ENCODE measurements around the gene CTNNA3. TPM values are rescaled to one million over a fixed set of nuclear protein-coding genes. Genes with fewer than 3 reads are reported as not detected.

The CTNNA3 gene
- total and polyA plus RNA-seq, 2 donors (not counting 3 experiments of a cell fraction or from before 2014, with no cell fraction given) = not detected

GRCh38 chr10:67473850-67474633 is 222.0 kb downstream of the CTNNA3 start:
- no peak for FAIRE-seq
- TF ChIP-seq FOS (IDR thresholded peaks at IDR 0.05; ENCODE audit: borderline replicate concordance, insufficient read depth, low read length) = no peak
- TF ChIP-seq CTCF (IDR thresholded peaks at IDR 0.05; ENCODE audit: extremely low read depth in 1 of 2, insufficient read depth in 1 of 2, low read depth in 1 of 2, low read length in 2 of 2) = no peak
- no peak for TF ChIP-seq POLR2A (IDR thresholded peaks at IDR 0.05; ENCODE audit: low read depth, low read length)
- no peak for TF ChIP-seq JUN (IDR thresholded peaks at IDR 0.05; ENCODE audit: borderline replicate concordance, insufficient read depth, insufficient read length, low read depth)
- no peak for TF ChIP-seq MYC (IDR thresholded peaks at IDR 0.05; ENCODE audit: low read depth, low read length)
- TF ChIP-seq EZH2 (IDR thresholded peaks at IDR 0.05; ENCODE audit: borderline replicate concordance, low read depth, low read length, severe bottlenecking) = no peak
- no peak for TF ChIP-seq MAX (IDR thresholded peaks at IDR 0.05; ENCODE audit: insufficient read depth, insufficient read length)
- TF ChIP-seq GATA2 (IDR thresholded peaks at IDR 0.05; ENCODE audit: insufficient read depth, insufficient read length, low read depth, low read length) = no peak
- no peak for TF ChIP-seq POLR2AphosphoS5 (IDR thresholded peaks at IDR 0.05; ENCODE audit: insufficient read depth, low read depth, low read length)
- H4K20me1 ChIP-seq (replicated peaks; ENCODE audit: control insufficient read depth, extremely low read depth, insufficient read depth, low read length) = no peaks in the 10 kb centered on the region
- intact Hi-C loops (cut with micrococcal nuclease) (no loop called here), dilution Hi-C loops (cut with MboI; ENCODE audit: extremely low pct_ligation_motif_present, low sequenced_read_pairs) (no loop called here)
- no peaks in the 10 kb centered on the region for H3K9me1 ChIP-seq (replicated peaks; ENCODE audit: control insufficient read depth, extremely low read depth, insufficient read depth, low read length)
- no peaks in the 10 kb centered on the region for H3K4me1 ChIP-seq (ENCODE audit: control insufficient read depth, extremely low read depth, insufficient read depth, low read length)
- no peaks in the 10 kb centered on the region for H3K36me3 ChIP-seq (ENCODE audit: control insufficient read depth in 2 of 2, extremely low read depth in 1 of 2, insufficient read depth in 2 of 2, low read length in 2 of 2)
- H3K9ac ChIP-seq (replicated peaks; ENCODE audit: extremely low read depth, insufficient read depth, low read length) = no peak overlapping the region
- H3K79me2 ChIP-seq (ENCODE audit: control insufficient read depth, insufficient read depth, low read length) = no peaks in the 10 kb centered on the region
- ChIA-PET POLR2A (no interaction called here), CTCF (no interaction called here)
- no peaks in the 10 kb centered on the region for H3K9me3 ChIP-seq (replicated peaks; ENCODE audit: control insufficient read depth, insufficient read depth, low read length)
- no peak overlapping the region for H3K4me2 ChIP-seq (ENCODE audit: insufficient read depth, low read length)
- H2AFZ ChIP-seq (ENCODE audit: low read depth, low read length) = no peak overlapping the region
- H3K27ac ChIP-seq (ENCODE audit: insufficient read depth, low read depth, low read length) = no peak overlapping the region
- no peaks in the 10 kb centered on the region for H3K27me3 ChIP-seq (ENCODE audit: control insufficient read depth in 2 of 2, insufficient read depth in 2 of 2, low read length in 2 of 2)
- no peak overlapping the region for H3K4me3 ChIP-seq (replicated peaks in 1 of 3; ENCODE audit: insufficient read depth in 1 of 3, low read depth in 1 of 3, low read length in 3 of 3)
- no TSS peak for BruUV-seq (replicated peaks)
- DNase-seq (ENCODE audit: low read depth, low spot score) = no peak
